ENCODE measurements around the gene TOX2.
A peak's percentile ranks its signal among the peaks of the same experiment; 100 is the strongest.

Gene TOX2

GRCh38 chr20:43968341-43969000, 53.8 kb downstream of the TOX2 start:
- peak; percentile 65 for DNase-seq (ENCODE audit: low spot score)
- no peaks in the 10 kb centered on the region for H3K27me3 ChIP-seq (ENCODE audit: insufficient read depth, poor library complexity, severe bottlenecking)
- no peak overlapping the region for H3K4me3 ChIP-seq (ENCODE audit: severe bottlenecking)
- H3K9me3 ChIP-seq (ENCODE audit: severe bottlenecking), result no peaks in the 10 kb centered on the region
- no peak for ATAC-seq (ENCODE audit: low read depth)
- no peak overlapping the region for H3K27ac ChIP-seq (ENCODE audit: poor library complexity, severe bottlenecking)
- H3K4me1 ChIP-seq (ENCODE audit: insufficient read depth, poor library complexity, severe bottlenecking), result peaks cover under 1% of the 10 kb centered on the region
- no peaks in the 10 kb centered on the region for H3K36me3 ChIP-seq (ENCODE audit: low read depth)
- TF ChIP-seq CTCF (IDR thresholded peaks at IDR 0.05; ENCODE audit: poor library complexity, severe bottlenecking), result no peak

- Histone ChIP-seq H3K9me3 (ENCODE audit: severe bottlenecking) (no peaks in the 10 kb centered on the region), H3K36me3 (ENCODE audit: low read depth) (no peaks in the 10 kb centered on the region), H3K4me1 (ENCODE audit: insufficient read depth, poor library complexity, severe bottlenecking) (no peaks in the 10 kb centered on the region), H3K27ac (ENCODE audit: poor library complexity, severe bottlenecking) (no peak overlapping the region), H3K4me3 (ENCODE audit: severe bottlenecking) (no peak overlapping the region), H3K27me3 (ENCODE audit: insufficient read depth, poor library complexity, severe bottlenecking) (no peaks in the 10 kb centered on the region)
- ATAC-seq (ENCODE audit: low read depth) (no peak), DNase-seq (ENCODE audit: low spot score) (peak; percentile 69)
- TF ChIP-seq CTCF (IDR thresholded peaks at IDR 0.05; ENCODE audit: poor library complexity, severe bottlenecking), result no peak
These were observed 54.4 kb downstream of the TOX2 start for GRCh38 chr20:43969028-43969447.

GRCh38 chr20:43969501-43970182, 55.0 kb downstream of the TOX2 start:
- no peak for TF ChIP-seq CTCF (IDR thresholded peaks at IDR 0.05; ENCODE audit: poor library complexity, severe bottlenecking)
- Histone ChIP-seq H3K9me3 (ENCODE audit: severe bottlenecking) (no peaks in the 10 kb centered on the region), H3K4me3 (ENCODE audit: severe bottlenecking) (no peak overlapping the region), H3K36me3 (ENCODE audit: low read depth) (0 out of 2 replicates have a peak, but pooled peaks cover 1% of the 10 kb centered on the region), H3K27ac (ENCODE audit: poor library complexity, severe bottlenecking) (no peak overlapping the region), H3K27me3 (ENCODE audit: insufficient read depth, poor library complexity, severe bottlenecking) (no peaks in the 10 kb centered on the region), H3K4me1 (ENCODE audit: insufficient read depth, poor library complexity, severe bottlenecking) (peaks cover 5% of the 10 kb centered on the region)
- ATAC-seq (ENCODE audit: low read depth) (no peak), DNase-seq (ENCODE audit: low spot score) (peak; percentile 78)

- no peak overlapping the region for H3K27ac ChIP-seq (ENCODE audit: poor library complexity, severe bottlenecking)
- H3K4me3 ChIP-seq (ENCODE audit: severe bottlenecking), result no peak overlapping the region
- H3K4me1 ChIP-seq (ENCODE audit: insufficient read depth, poor library complexity, severe bottlenecking), result peaks cover 20% of the 10 kb centered on the region
- ATAC-seq (ENCODE audit: low read depth), result no peak
- H3K27me3 ChIP-seq (ENCODE audit: insufficient read depth, poor library complexity, severe bottlenecking), result no peaks in the 10 kb centered on the region
- TF ChIP-seq CTCF (IDR thresholded peaks at IDR 0.05; ENCODE audit: poor library complexity, severe bottlenecking), result no peak
- H3K9me3 ChIP-seq (ENCODE audit: severe bottlenecking), result no peaks in the 10 kb centered on the region
- DNase-seq (ENCODE audit: low spot score), result peak; percentile 61
- 0 out of 2 replicates have a peak, but pooled peaks cover 6% of the 10 kb centered on the region for H3K36me3 ChIP-seq (ENCODE audit: low read depth)
These were observed 56.6 kb downstream of the TOX2 start for GRCh38 chr20:43971267-43971666.

- H3K36me3 ChIP-seq (ENCODE audit: low read depth), result 0 out of 2 replicates have a peak, but pooled peaks cover 10% of the 10 kb centered on the region
- no peak for TF ChIP-seq CTCF (IDR thresholded peaks at IDR 0.05; ENCODE audit: poor library complexity, severe bottlenecking)
These were observed 57.4 kb downstream of the TOX2 start for GRCh38 chr20:43972051-43972450.

More at GRCh38 chr20:43972051-43972450, 57.4 kb downstream of the TOX2 start:
- Histone ChIP-seq H3K4me1 (ENCODE audit: insufficient read depth, poor library complexity, severe bottlenecking) (peaks cover 25% of the 10 kb centered on the region), H3K9me3 (ENCODE audit: severe bottlenecking) (no peaks in the 10 kb centered on the region), H3K27me3 (ENCODE audit: insufficient read depth, poor library complexity, severe bottlenecking) (no peaks in the 10 kb centered on the region), H3K4me3 (ENCODE audit: severe bottlenecking) (no peak overlapping the region), H3K27ac (ENCODE audit: poor library complexity, severe bottlenecking) (no peak overlapping the region)
- ATAC-seq (ENCODE audit: low read depth) (no peak), DNase-seq (ENCODE audit: low spot score) (peak; percentile 59)
